K562 (cell line): ENCODE results near the gene PERP. TPM values are rescaled to one million over a fixed set of nuclear protein-coding genes. Genes with fewer than 3 reads are reported as not detected.

ENCODE experiments used
- ATAC-seq: fragments of 200-7000 bp; cut with Tn5 transposase; 3 replicates; pipeline ENCODE4 v1.9.1; 2020; ENCODE audit warnings: moderate library complexity
- BruUV-seq: library from RNA; stranded (reverse); fragments of 400-500 nt; replicated peaks from 2 replicates; lab custom pipeline; 2021; lab: Mats Ljungman, UMichigan
- CTCF ChIA-PET: fragments of 300-600 bp; formaldehyde crosslinking; extraction: SDS; loops from one replicate; lab custom pipeline; 2021; ENCODE audit warnings: low intra/inter-chr PET ratio; lab: Yijun Ruan, JAX
- POLR2A ChIA-PET: fragments of 300-600, 350-650 bp; sonication (Branson Sonifier 250); formaldehyde crosslinking; extraction: SDS; loops from one replicate; lab custom pipeline; 2021; ENCODE audit warnings: antibody characterized with exemption, inconsistent platforms; lab: Yijun Ruan, JAX
- DNase-seq, 4 experiments: peaks; one replicate each; pipeline versions ENCODE4 v3.0.0 to v3.0.0-alpha.2; 2011 to 2018; ENCODE audit warnings: low spot score in 3 of 4, mixed read lengths in 3 of 4; ENCODE audit errors: extremely low read depth in 1 of 4
- FAIRE-seq: peaks from 2 replicates; lab custom pipeline; 2011; peaks lifted over from hg19 to GRCh38; lab: Jason Lieb, UNC
- H2AFZ ChIP-seq: 2 replicates; pipeline ENCODE4 v1.6.0; 2011; ENCODE audit warnings: low read depth, low read length, control low read depth, inconsistent platforms
- H3K27ac ChIP-seq: fragments of 200-600 bp; 3 replicates; pipeline ENCODE4 v1.8.0; 2011; ENCODE audit warnings: low read depth, mild to moderate bottlenecking, control low read depth, inconsistent platforms, low read length, moderate library complexity, mixed read lengths; ENCODE audit errors: extremely low read depth
- H3K27me3 ChIP-seq, 2 experiments: fragments of 300-600 bp in 1 of 2; 2 replicates in 1 of 2; 3 replicates in 1 of 2; pipeline versions ENCODE4 v1.6.0 to v1.8.0; 2011; ENCODE audit warnings: inconsistent platforms in 2 of 2, low read length in 2 of 2, mild to moderate bottlenecking in 1 of 2, mixed read lengths in 1 of 2, moderate library complexity in 1 of 2; ENCODE audit not compliant: control insufficient read depth in 2 of 2, insufficient read depth in 2 of 2
- H3K36me3 ChIP-seq: fragments of 300-600 bp; 3 replicates; pipeline ENCODE4 v1.8.0; 2011; ENCODE audit warnings: mild to moderate bottlenecking, low read length, inconsistent platforms; ENCODE audit not compliant: control insufficient read depth, insufficient read depth
- H3K4me1 ChIP-seq, 2 experiments: fragments of 200-600 bp in 1 of 2; replicated peaks in 1 of 2; 2 replicates in 1 of 2; 3 replicates in 1 of 2; pipeline versions ENCODE4 v1.5.1 to v1.8.0; 2011; ENCODE audit warnings: inconsistent platforms in 2 of 2, low read length in 2 of 2, mild to moderate bottlenecking in 1 of 2, mixed read lengths in 1 of 2, moderate library complexity in 1 of 2; ENCODE audit not compliant: control insufficient read depth in 2 of 2, insufficient read depth in 2 of 2
- H3K4me2 ChIP-seq: 2 replicates; pipeline ENCODE4 v1.6.1; 2011; ENCODE audit warnings: low read length, control low read depth, inconsistent platforms, mixed read lengths; ENCODE audit not compliant: insufficient read depth
- H3K4me3 ChIP-seq: fragments of 200-600 bp; sonication (generic), shearing (Covaris generic); 2 replicates; pipeline ENCODE4 v1.5.1; 2016; ENCODE audit warnings: control low read depth, inconsistent platforms
- H3K79me2 ChIP-seq: fragments of 200-600 bp; 3 replicates; pipeline ENCODE4 v1.8.0; 2011; ENCODE audit warnings: low read length, inconsistent platforms; ENCODE audit not compliant: control insufficient read depth, insufficient read depth
- H3K9ac ChIP-seq, 2 experiments: 2 replicates each; pipeline versions ENCODE4 v1.6.0 to v1.6.1; 2011; ENCODE audit warnings: low read depth in 2 of 2, low read length in 2 of 2, control low read depth in 1 of 2, inconsistent platforms in 1 of 2, mild to moderate bottlenecking in 1 of 2, mixed read lengths in 1 of 2; ENCODE audit not compliant: insufficient read depth in 1 of 2
- H3K9me1 ChIP-seq: one replicate; pipeline ENCODE4 v1.6.0; 2011; ENCODE audit warnings: inconsistent platforms, mild to moderate bottlenecking, low read length, moderate library complexity; ENCODE audit not compliant: control insufficient read depth, insufficient read depth
- H3K9me3 ChIP-seq: replicated peaks from 2 replicates; pipeline ENCODE4 v1.5.1; 2011; ENCODE audit warnings: low read depth, low read length, inconsistent platforms; ENCODE audit not compliant: control insufficient read depth, insufficient read depth
- H4K20me1 ChIP-seq: replicated peaks from 2 replicates; pipeline ENCODE4 v1.6.1; 2011; ENCODE audit warnings: low read length, inconsistent platforms, mixed read lengths; ENCODE audit not compliant: control insufficient read depth, insufficient read depth
- CBX2 ChIP-seq: fragments of 200-600 bp; sonication (generic); IDR thresholded peaks from one replicate; pipeline ENCODE4 v1.6.1; 2012; ENCODE audit warnings: mild to moderate bottlenecking, low read length, inconsistent platforms; ENCODE audit not compliant: insufficient read depth, poor library complexity, severe bottlenecking
- CBX8 ChIP-seq: fragments of 200-600 bp; sonication (generic); IDR thresholded peaks from 2 replicates; pipeline ENCODE4 v1.6.1; 2012; ENCODE audit warnings: borderline replicate concordance, mixed run types, low read depth, mild to moderate bottlenecking, moderate library complexity, mixed read lengths, low read length, control low read depth, inconsistent platforms; ENCODE audit not compliant: poor library complexity, severe bottlenecking; ENCODE audit errors: extremely low read depth
- HDAC2 ChIP-seq: fragments of 450-650 bp; IDR thresholded peaks from 2 replicates; pipeline ENCODE4 v1.6.1; 2016; ENCODE audit warnings: mild to moderate bottlenecking
- HSF4 ChIP-seq: fragments of 250-450 bp; sonication (Bioruptor Pico); IDR thresholded peaks from 2 replicates; pipeline ENCODE4 v2.1.2; 2022; ENCODE audit warnings: mild to moderate bottlenecking, moderate library complexity, borderline replicate concordance
- LEF1 ChIP-seq: fragments of 450-650 bp; IDR thresholded peaks from 2 replicates; pipeline ENCODE4 v1.6.1; 2016; ENCODE audit warnings: mild to moderate bottlenecking
- WGBS: fragments of 100-300 bp; shearing (Covaris generic); methylation state at CpG from one replicate; pipeline ENCODE4 v1.1.6; 2016; ENCODE audit warnings: low coverage, mixed read lengths; ENCODE audit not compliant: insufficient coverage; ENCODE audit errors: missing lambda C conversion rate; 5-methylcytosine and 5-hydroxymethylcytosine counted together
- in situ Hi-C: fragments of 300-500 bp; cut with MboI; formaldehyde crosslinking; loops from 4 replicates; pipeline ENCODE4 v1.15.0; 2018; ENCODE audit warnings: inconsistent platforms, mixed read lengths
- intact Hi-C: fragments of 100-400 bp; cut with micrococcal nuclease; formaldehyde crosslinking; loops from 2 replicates; pipeline ENCODE4 v1.14.2; 2022
- polyA plus RNA-seq, 8 experiments: library from polyadenylated mRNA; depleted of rRNA in 4 of 8; stranded (reverse) in 5 of 8; unstranded in 3 of 8; fragments of >200 nt; fragmentation: Nextera tagmentation in 2 of 8; fragmentation: Illumina TruSeq in 1 of 8; extraction: Ambion mirVana in 2 of 8; extraction: Trizol in 1 of 8; gene quantifications; 2 replicates each; pipeline versions ENCODE4 v1.2.1 to v1.2.3, GENCODE V29; 2011 to 2014; ENCODE audit warnings: inconsistent platforms in 1 of 8, missing spikeins in 1 of 8
- total RNA-seq, 7 experiments: library from RNA; depleted of rRNA in 6 of 7; stranded (reverse); fragments of >200 nt in 6 of 7; fragmentation: Illumina TruSeq in 2 of 7; extraction: Trizol in 2 of 7; gene quantifications; 2 replicates each; pipeline versions ENCODE4 v1.2.1 to v1.2.3, GENCODE V29; 2011 to 2021; ENCODE audit warnings: low replicate concordance in 1 of 7

The PERP gene
- total and polyA plus RNA-seq, 9 of the 15 experiments (the other 6 are each of a cell fraction or from before 2014, with no cell fraction given), result 0.01 to 0.27 (median 0.05) TPM; not detected in 2

- Histone ChIP-seq H3K4me2 (no peak overlapping the region), H3K9me1 (no peaks in the 10 kb centered on the region), H3K9me3 (no peaks in the 10 kb centered on the region), H3K36me3 (no peaks in the 10 kb centered on the region), H3K79me2 (no peaks in the 10 kb centered on the region), H3K27ac (no peak overlapping the region), H3K9ac (no peak overlapping the region), H4K20me1 (no peaks in the 10 kb centered on the region; the same call in 1 of the 2 replicates), H2AFZ (no peak overlapping the region), H3K4me1 (peaks cover 0 to 12% of the 10 kb centered on the region in 2 experiments; a peak in 2 of 5 replicates), H3K4me3 (no peak overlapping the region), H3K27me3 (peaks cover 44 to 61% of the 10 kb centered on the region in 2 experiments)
- CTCF ChIA-PET, result no interaction called here
- DNase-seq (no peak), ATAC-seq (no peak), FAIRE-seq (no peak)
- under 1% methylated on average over 10 of the region's 10 CpGs for WGBS
- TF ChIP-seq HSF4 (CRISPR knock-in tag) (no peak), CBX8 (peak; percentile 42), LEF1 (no peak), CBX2 (peak; percentile 59), HDAC2 (no peak)
- no TSS peak for BruUV-seq
- POLR2A ChIA-PET, result interaction anchor here (0.7 kb wide), 1 partner anchor 1851 kb away, joined by 3 read pairs; no protein-coding TSS in a partner anchor
- intact Hi-C loops (loop anchor here (5.0 to 10.0 kb wide), 2 partner anchors 237 to 830 kb away; partner anchors contain the start of gene TNFAIP3), in situ Hi-C loops (no loop called here)
Measured at GRCh38 chr6:138104618-138105213, 2.5 kb downstream of the PERP start.
